SK-N-DZ (cell line): Measurements from ENCODE around the gene FAM227A.

Experiments
- DNase-seq: peaks from one replicate; pipeline ENCODE4 v3.0.0-alpha.2; 2015; ENCODE audit warnings: low spot score

The FAM227A gene

DNA sequence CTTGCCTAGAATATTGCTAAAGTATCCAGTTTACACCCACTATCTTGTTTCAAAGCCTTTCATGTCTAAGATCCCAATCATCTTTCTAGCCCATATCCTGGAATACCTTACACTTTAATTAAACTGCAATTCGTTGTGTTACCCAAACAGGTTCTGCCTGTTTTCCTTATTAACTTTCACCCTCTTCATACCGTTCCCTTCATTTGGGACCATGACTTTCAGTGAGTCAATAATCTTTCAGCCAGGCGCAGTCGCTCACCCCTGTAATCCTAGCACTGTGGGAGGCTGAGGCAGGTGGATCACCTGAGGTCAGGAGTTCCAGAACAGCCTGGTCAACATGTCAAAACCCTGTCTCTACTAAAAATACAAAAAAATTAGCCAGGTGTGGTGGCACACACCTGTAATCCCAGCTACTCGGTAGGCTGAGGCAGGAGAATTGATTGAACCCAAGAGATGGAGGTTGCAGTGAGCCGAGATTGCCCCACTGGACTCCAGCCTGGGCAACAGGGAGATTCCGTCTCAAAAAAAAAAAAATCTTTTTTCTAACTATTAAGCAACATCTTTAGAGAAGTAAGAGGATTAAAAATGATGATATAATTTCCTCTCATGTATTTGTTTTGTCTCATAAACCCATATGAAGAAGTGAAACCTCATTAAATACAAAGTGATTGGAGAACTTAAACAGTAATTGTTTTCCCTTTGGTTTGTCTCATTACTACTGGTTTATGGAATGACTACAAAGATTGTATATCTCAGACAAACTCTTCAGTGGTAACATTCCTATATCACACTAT is 106.9 kb downstream of the FAM227A start:
- DNase-seq, result no peak

GRCh38 chr22:38540701-38541100 is 115.5 kb downstream of the FAM227A start:
- no peak for DNase-seq

GRCh38 chr22:38531251-38531938 is 124.8 kb downstream of the FAM227A start:
- no peak for DNase-seq
